ENCODE data around the gene CDC6. TPM values are rescaled to one million over a fixed set of nuclear protein-coding genes. Genes with fewer than 3 reads are reported as not detected.

The CDC6 gene
- total and polyA plus RNA-seq, 2 donors (not counting 3 experiments of a cell fraction or from before 2014, with no cell fraction given) = 15.5 to 55.2 TPM

DNA sequence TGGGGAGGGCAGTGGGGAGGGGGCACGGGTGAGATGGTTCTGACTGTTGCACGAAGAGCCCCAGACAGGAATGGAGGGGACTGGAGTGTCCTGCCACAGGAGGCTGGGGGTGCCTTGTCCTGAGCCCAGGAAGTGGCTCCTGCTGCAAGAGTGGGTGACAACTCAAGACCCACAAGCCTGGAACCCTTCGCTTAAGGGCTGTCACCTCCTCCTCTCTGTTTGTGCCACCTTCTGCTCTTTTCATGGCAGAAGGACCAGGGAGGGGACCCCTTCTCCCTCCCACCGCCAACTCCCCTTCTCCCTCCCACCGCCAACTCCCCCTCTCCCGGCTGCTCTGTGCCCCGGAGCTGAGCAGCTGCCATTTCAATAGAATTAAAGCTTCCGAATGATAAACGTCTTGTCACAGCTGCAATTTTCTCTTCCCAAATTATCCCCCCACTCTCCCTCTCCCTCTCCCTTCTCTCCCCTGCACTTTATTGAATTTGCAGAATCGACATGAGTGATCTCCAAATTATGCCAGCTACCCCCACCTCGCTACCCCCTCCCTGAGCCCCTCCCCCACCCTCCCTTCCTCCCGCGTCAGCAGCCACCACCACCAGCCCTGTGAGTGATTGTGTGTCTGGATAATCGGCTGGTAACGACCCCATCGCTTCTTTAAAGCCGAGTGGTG is 63.1 kb downstream of the CDC6 start:
- H3K36me3 ChIP-seq (ENCODE audit: control insufficient read depth in 2 of 2, extremely low read depth in 1 of 2, insufficient read depth in 2 of 2, low read length in 2 of 2) = peaks cover 6 to 46% of the 10 kb centered on the region in 2 experiments
- peaks cover 45% of the 10 kb centered on the region for H3K4me1 ChIP-seq (ENCODE audit: control insufficient read depth, extremely low read depth, insufficient read depth, low read length)
- dilution Hi-C loops (cut with MboI; ENCODE audit: extremely low pct_ligation_motif_present, low sequenced_read_pairs) = no loop called here
- TF ChIP-seq EZH2 (IDR thresholded peaks at IDR 0.05; ENCODE audit: borderline replicate concordance, low read depth, low read length, severe bottlenecking) (no peak), MYC (IDR thresholded peaks at IDR 0.05; ENCODE audit: low read depth, low read length) (no peak), CTCF (IDR thresholded peaks at IDR 0.05; ENCODE audit: extremely low read depth in 1 of 2, insufficient read depth in 1 of 2, low read depth in 1 of 2, low read length in 2 of 2) (no peak), MAX (IDR thresholded peaks at IDR 0.05; ENCODE audit: insufficient read depth, insufficient read length) (no peak), POLR2AphosphoS5 (IDR thresholded peaks at IDR 0.05; ENCODE audit: insufficient read depth, low read depth, low read length) (no peak), FOS (IDR thresholded peaks at IDR 0.05; ENCODE audit: borderline replicate concordance, insufficient read depth, low read length) (no peak), JUN (IDR thresholded peaks at IDR 0.05; ENCODE audit: borderline replicate concordance, insufficient read depth, insufficient read length, low read depth) (no peak), GATA2 (IDR thresholded peaks at IDR 0.05; ENCODE audit: insufficient read depth, insufficient read length, low read depth, low read length) (no peak), POLR2A (IDR thresholded peaks at IDR 0.05; ENCODE audit: low read depth, low read length) (no peak)
- CTCF ChIA-PET = interaction anchor here (1.2 to 18.3 kb wide), 4 partner anchors 32 to 209 kb away, joined by 3 to 530 read pairs (median 4); partner anchors contain the start of gene RARA
- no peak for DNase-seq (ENCODE audit: low read depth, low spot score)
- no peaks in the 10 kb centered on the region for H3K9me1 ChIP-seq (replicated peaks; ENCODE audit: control insufficient read depth, extremely low read depth, insufficient read depth, low read length)
- no peak overlapping the region for H3K4me3 ChIP-seq (replicated peaks in 1 of 3; ENCODE audit: insufficient read depth in 1 of 3, low read depth in 1 of 3, low read length in 3 of 3)
- H3K4me2 ChIP-seq (ENCODE audit: insufficient read depth, low read length) = no peak overlapping the region
- no peaks in the 10 kb centered on the region for H3K27me3 ChIP-seq (ENCODE audit: control insufficient read depth in 2 of 2, insufficient read depth in 2 of 2, low read length in 2 of 2)
- H3K9ac ChIP-seq (replicated peaks; ENCODE audit: extremely low read depth, insufficient read depth, low read length) = no peak overlapping the region
- intact Hi-C loops (cut with micrococcal nuclease) = no loop called here
- peak overlapping the region; percentile 6 for H3K27ac ChIP-seq (ENCODE audit: insufficient read depth, low read depth, low read length)
- no peak overlapping the region for H2AFZ ChIP-seq (ENCODE audit: low read depth, low read length)
- no peaks in the 10 kb centered on the region for H3K9me3 ChIP-seq (replicated peaks; ENCODE audit: control insufficient read depth, insufficient read depth, low read length)
- no peak for FAIRE-seq
- BruUV-seq (replicated peaks) = no TSS peak
- no peaks in the 10 kb centered on the region for H4K20me1 ChIP-seq (replicated peaks; ENCODE audit: control insufficient read depth, extremely low read depth, insufficient read depth, low read length)
- H3K79me2 ChIP-seq (ENCODE audit: control insufficient read depth, insufficient read depth, low read length) = peaks cover 45% of the 10 kb centered on the region
- POLR2A ChIA-PET = no interaction called here

Data from endothelial cell of umbilical vein (primary cell).